ENCODE data around the gene KY. TPM values are rescaled to one million over a fixed set of nuclear protein-coding genes. Genes with fewer than 3 reads are reported as not detected.

KY gene
- not detected in 2 replicates for total RNA-seq

GRCh38 chr3:134650431-134651346 is at the start of gene KY:
Gene KY (minus strand): TSS chr3:134651022. CDS start chr3:134650960, 62 bp downstream.
- no peaks in the 10 kb centered on the region for H3K9me3 Mint-ChIP-seq
- no peak within 1 kb of the TSS for H3K27ac Mint-ChIP-seq
- no peak for DNase-seq
- H3K27me3 Mint-ChIP-seq = peaks cover 18% of the 10 kb centered on the region
- no peak within 1 kb of the TSS for H3K4me3 Mint-ChIP-seq
- no peaks in the 10 kb centered on the region for H3K4me1 Mint-ChIP-seq
- no peaks in the 10 kb centered on the region for H3K36me3 Mint-ChIP-seq (ENCODE audit: low read depth)
- intact Hi-C loops (cut with micrococcal nuclease) = no loop called here

- DNase-seq = no peak
- Mint-ChIP-seq H3K4me3 (no peak overlapping the region), H3K27me3 (no peaks in the 10 kb centered on the region), H3K4me1 (no peaks in the 10 kb centered on the region), H3K36me3 (ENCODE audit: low read depth) (no peaks in the 10 kb centered on the region), H3K27ac (no peak overlapping the region), H3K9me3 (no peaks in the 10 kb centered on the region)
- intact Hi-C loops (cut with micrococcal nuclease) = no loop called here
Measured at GRCh38 chr3:134699721-134700120, 48.9 kb upstream of the KY start.

- H3K27ac Mint-ChIP-seq = no peak overlapping the region
- no peaks in the 10 kb centered on the region for H3K4me1 Mint-ChIP-seq
- no peaks in the 10 kb centered on the region for H3K9me3 Mint-ChIP-seq
- no peak for DNase-seq
- H3K4me3 Mint-ChIP-seq = no peak overlapping the region
- intact Hi-C loops (cut with micrococcal nuclease) = no loop called here
- H3K36me3 Mint-ChIP-seq (ENCODE audit: low read depth) = no peaks in the 10 kb centered on the region
- H3K27me3 Mint-ChIP-seq = no peaks in the 10 kb centered on the region
Measured at GRCh38 chr3:134699141-134699711, 48.4 kb upstream of the KY start.

GRCh38 chr3:134697830-134698689 is 47.2 kb upstream of the KY start:
- intact Hi-C loops (cut with micrococcal nuclease) = no loop called here
- Mint-ChIP-seq H3K9me3 (no peaks in the 10 kb centered on the region), H3K4me3 (no peak overlapping the region), H3K36me3 (ENCODE audit: low read depth) (no peaks in the 10 kb centered on the region), H3K4me1 (no peaks in the 10 kb centered on the region), H3K27me3 (no peaks in the 10 kb centered on the region), H3K27ac (no peak overlapping the region)
- DNase-seq = no peak

DNA sequence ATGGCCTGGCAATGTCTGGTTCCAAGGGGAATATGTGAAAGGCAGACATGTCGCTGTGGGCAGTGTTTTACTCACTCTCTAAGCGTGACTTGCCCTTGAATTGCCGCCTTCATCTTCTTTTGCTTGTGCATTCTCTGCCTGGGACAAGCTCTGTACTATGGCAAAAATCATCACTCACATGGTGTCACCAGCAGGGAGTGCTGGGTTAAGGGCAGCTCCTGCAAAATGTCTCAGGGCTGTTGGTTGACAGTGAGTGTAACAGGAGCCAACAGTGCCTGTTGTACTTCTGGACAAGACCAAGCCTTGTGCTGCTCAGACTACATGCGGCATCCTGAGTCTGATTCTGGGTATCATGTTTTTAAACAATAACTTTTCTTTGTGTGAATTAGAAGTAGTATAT is 45.3 kb upstream of the KY start:
- no peaks in the 10 kb centered on the region for H3K4me1 Mint-ChIP-seq
- intact Hi-C loops (cut with micrococcal nuclease) = no loop called here
- no peak for DNase-seq
- H3K27me3 Mint-ChIP-seq = no peaks in the 10 kb centered on the region
- no peak overlapping the region for H3K27ac Mint-ChIP-seq
- H3K36me3 Mint-ChIP-seq (ENCODE audit: low read depth) = no peaks in the 10 kb centered on the region
- no peak overlapping the region for H3K4me3 Mint-ChIP-seq
- no peaks in the 10 kb centered on the region for H3K9me3 Mint-ChIP-seq

DNA sequence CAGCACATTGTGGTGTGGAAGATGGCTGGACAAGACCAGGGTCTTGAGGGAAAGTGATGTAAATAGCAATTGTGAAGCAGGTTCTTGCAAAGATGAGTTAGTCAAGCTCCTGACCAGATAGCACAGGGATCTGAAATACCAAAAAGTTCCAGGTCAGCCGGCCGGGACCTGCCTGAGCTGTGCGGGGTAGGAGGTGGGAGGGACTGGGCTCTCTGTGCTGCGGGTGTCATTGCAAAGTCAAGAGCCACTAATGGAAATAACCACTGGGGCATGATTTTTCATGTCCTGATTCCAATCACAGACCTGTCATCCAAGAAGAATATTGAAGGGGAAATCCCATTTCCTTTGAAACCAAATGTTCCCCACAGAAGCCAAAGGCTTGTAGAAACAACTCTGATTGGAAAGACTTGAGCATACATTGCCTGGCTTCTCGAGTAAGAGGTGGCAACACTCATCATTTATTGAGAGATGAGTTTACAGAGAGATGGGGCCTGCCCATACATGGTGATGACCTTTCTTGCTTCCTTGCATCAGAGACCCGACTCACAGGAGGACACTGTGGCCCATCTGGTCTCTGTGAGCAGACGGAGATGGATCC is 44.2 kb upstream of the KY start:
- H3K9me3 Mint-ChIP-seq = no peaks in the 10 kb centered on the region
- intact Hi-C loops (cut with micrococcal nuclease) = no loop called here
- H3K27ac Mint-ChIP-seq = no peak overlapping the region
- H3K27me3 Mint-ChIP-seq = peaks cover 3% of the 10 kb centered on the region
- no peaks in the 10 kb centered on the region for H3K36me3 Mint-ChIP-seq (ENCODE audit: low read depth)
- no peak overlapping the region for H3K4me3 Mint-ChIP-seq
- no peak for DNase-seq
- H3K4me1 Mint-ChIP-seq = no peaks in the 10 kb centered on the region

DNA sequence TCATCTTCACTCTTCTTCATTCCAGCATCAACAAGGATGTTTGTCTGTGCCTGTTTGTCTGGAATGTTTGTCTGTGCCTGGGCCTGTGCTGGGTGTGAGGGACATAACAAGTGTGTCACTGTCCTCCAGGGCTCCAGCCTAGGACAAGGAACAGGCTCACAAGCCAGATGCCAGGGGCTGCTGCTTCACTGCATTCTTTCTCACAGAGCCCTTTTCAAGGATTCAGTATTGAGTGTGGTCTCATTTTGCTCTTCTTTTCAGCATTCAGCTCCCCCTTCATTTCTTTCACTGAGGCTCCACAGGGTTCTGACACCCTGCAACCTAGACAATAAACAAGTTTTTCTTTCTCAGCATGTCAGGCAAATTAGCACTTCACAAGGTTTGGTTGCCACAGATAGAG is 43.6 kb upstream of the KY start:
- Mint-ChIP-seq H3K4me1 (no peaks in the 10 kb centered on the region), H3K27me3 (peaks cover 3% of the 10 kb centered on the region), H3K4me3 (no peak overlapping the region), H3K27ac (no peak overlapping the region), H3K36me3 (ENCODE audit: low read depth) (no peaks in the 10 kb centered on the region), H3K9me3 (no peaks in the 10 kb centered on the region)
- no peak for DNase-seq
- intact Hi-C loops (cut with micrococcal nuclease) = no loop called here

DNA sequence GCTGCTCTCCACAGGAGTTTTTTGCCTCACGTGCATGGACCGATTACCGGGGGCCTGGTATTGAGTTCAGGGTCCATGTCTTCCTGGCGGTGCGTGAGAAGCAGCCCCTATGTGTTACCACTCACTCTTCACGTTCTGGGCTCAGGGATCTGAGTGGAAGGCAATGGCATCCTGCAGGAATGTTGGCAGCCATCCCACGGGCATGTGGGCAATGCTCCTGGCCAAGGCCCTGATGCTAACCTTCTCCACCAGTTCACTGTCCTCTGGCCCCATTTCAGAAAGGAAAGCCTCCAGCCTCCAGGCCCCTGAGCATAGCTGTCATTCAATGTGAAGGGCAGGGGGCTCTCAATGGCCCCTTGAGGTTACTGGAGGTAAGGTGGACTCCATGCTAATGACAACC is 43.0 kb upstream of the KY start:
- intact Hi-C loops (cut with micrococcal nuclease) = no loop called here
- H3K27ac Mint-ChIP-seq = no peak overlapping the region
- no peaks in the 10 kb centered on the region for H3K9me3 Mint-ChIP-seq
- DNase-seq = no peak
- H3K4me3 Mint-ChIP-seq = no peak overlapping the region
- peaks cover 5% of the 10 kb centered on the region for H3K27me3 Mint-ChIP-seq
- no peaks in the 10 kb centered on the region for H3K36me3 Mint-ChIP-seq (ENCODE audit: low read depth)
- no peaks in the 10 kb centered on the region for H3K4me1 Mint-ChIP-seq

- H3K27ac Mint-ChIP-seq = no peak overlapping the region
Measured at GRCh38 chr3:134693226-134693625, 42.4 kb upstream of the KY start.

DNA sequence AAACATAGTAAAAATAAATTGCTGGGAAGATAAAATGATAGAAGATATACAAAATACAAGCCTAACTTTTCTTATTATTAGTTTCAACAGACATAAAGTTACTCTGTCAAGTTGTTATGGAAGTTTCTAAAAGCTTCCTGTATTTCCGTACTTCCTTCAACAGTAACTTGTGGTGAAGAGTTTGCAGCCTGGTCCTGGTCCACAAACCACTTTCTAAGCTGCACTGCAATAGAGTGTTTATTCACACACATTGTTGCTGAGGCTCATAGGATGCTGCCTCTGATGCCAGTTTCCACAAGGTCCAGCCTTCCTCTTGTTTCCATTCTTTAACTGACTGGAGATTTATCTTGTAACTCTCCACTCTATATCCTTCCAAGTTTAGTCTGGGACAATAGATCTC is 39.4 kb upstream of the KY start:
- intact Hi-C loops (cut with micrococcal nuclease) = no loop called here
- no peaks in the 10 kb centered on the region for H3K36me3 Mint-ChIP-seq (ENCODE audit: low read depth)
- H3K9me3 Mint-ChIP-seq = no peaks in the 10 kb centered on the region
- H3K4me3 Mint-ChIP-seq = no peak overlapping the region
- no peak overlapping the region for H3K27ac Mint-ChIP-seq
- H3K27me3 Mint-ChIP-seq = peaks cover 5% of the 10 kb centered on the region
- H3K4me1 Mint-ChIP-seq = no peaks in the 10 kb centered on the region
- no peak for DNase-seq

More at GRCh38 chr3:134693226-134693625, 42.4 kb upstream of the KY start:
- no peak for DNase-seq
- H3K4me3 Mint-ChIP-seq = no peak overlapping the region
- H3K9me3 Mint-ChIP-seq = no peaks in the 10 kb centered on the region
- intact Hi-C loops (cut with micrococcal nuclease) = no loop called here
- H3K36me3 Mint-ChIP-seq (ENCODE audit: low read depth) = no peaks in the 10 kb centered on the region
- H3K27me3 Mint-ChIP-seq = peaks cover 5% of the 10 kb centered on the region
- no peaks in the 10 kb centered on the region for H3K4me1 Mint-ChIP-seq

GRCh38 chr3:134687642-134688041 is 36.8 kb upstream of the KY start:
- H3K4me1 Mint-ChIP-seq = no peaks in the 10 kb centered on the region
- no peaks in the 10 kb centered on the region for H3K9me3 Mint-ChIP-seq
- H3K27ac Mint-ChIP-seq = no peak overlapping the region
- no peak for DNase-seq
- intact Hi-C loops (cut with micrococcal nuclease) = no loop called here
- H3K4me3 Mint-ChIP-seq = no peak overlapping the region
- H3K27me3 Mint-ChIP-seq = peaks cover 5% of the 10 kb centered on the region
- no peaks in the 10 kb centered on the region for H3K36me3 Mint-ChIP-seq (ENCODE audit: low read depth)

DNA sequence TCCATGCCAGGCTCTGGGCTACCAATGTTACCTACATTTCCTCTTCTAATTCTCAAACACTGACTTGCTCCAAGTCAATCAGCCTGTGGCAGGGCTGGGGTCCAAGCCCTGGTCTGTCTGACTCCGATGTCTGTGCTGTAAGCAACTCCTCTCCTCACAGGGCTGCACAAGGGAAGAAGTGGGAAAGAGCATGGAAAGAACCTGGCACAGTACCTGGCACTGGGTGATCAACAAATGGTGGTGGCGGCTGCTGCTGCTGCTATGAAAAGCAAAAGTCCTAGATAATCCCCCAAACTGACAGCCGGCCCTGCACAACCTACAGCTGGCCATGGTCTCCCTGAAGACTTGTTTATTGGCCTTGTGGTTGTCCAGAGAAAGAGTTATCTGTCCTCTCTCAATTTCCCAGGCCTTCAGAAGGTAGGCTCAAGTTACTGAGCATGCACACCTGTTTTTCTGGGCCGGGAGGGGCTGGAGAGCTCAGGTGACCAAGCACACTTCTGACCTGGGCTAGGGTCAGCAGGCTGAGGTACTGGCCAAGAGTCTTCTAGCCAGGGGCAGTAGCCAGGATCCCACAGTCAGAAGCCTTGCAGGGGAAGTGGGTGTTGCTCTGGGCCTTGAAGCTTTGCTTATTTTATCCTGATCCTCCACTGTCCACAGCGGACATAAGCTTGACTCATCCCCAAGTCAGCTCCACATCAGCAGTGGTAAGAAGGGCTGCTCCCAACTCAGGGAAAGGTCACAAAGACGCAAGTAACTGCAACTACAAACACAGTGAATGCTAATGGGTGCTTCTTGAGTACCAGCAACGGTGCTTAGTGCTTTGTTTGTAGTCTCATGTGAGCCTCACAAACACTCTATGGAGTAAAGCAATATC is 35.3 kb upstream of the KY start:
- Mint-ChIP-seq H3K27ac (no peak overlapping the region), H3K36me3 (ENCODE audit: low read depth) (no peaks in the 10 kb centered on the region), H3K27me3 (peaks cover 5% of the 10 kb centered on the region), H3K9me3 (no peaks in the 10 kb centered on the region), H3K4me1 (no peaks in the 10 kb centered on the region), H3K4me3 (no peak overlapping the region)
- DNase-seq = no peak
- intact Hi-C loops (cut with micrococcal nuclease) = no loop called here
